A673 (cell line): ENCODE results near the gene ATP8B2. TPM values are rescaled to one million over a fixed set of nuclear protein-coding genes. Genes with fewer than 3 reads are reported as not detected.

ENCODE experiments used
- BruUV-seq: library from RNA; stranded (reverse); fragments of 400-500 nt; replicated peaks from 2 replicates; lab custom pipeline; 2021; lab: Mats Ljungman, UMichigan
- CTCF ChIA-PET: fragments of 300-600 bp; sonication (Branson Sonifier 250); formaldehyde crosslinking; loops from one replicate; lab custom pipeline; 2022; ENCODE audit warnings: antibody characterized with exemption; lab: Charles Lee
- POLR2A ChIA-PET: fragments of 300-600 bp; sonication (Branson Sonifier 250); formaldehyde crosslinking; loops from one replicate; lab custom pipeline; 2022; ENCODE audit warnings: antibody characterized with exemption; ENCODE audit not compliant: low non-redundant PET; lab: Charles Lee
- DNase-seq: peaks from one replicate; pipeline ENCODE4 v3.0.0-alpha.2; 2015; ENCODE audit warnings: low spot score
- H3K27ac ChIP-seq: fragments of 200-600 bp; sonication (generic); 2 replicates; pipeline ENCODE4 v1.5.1; 2016; ENCODE audit warnings: mixed run types, low read depth, mild to moderate bottlenecking, mixed read lengths, antibody characterized with exemption, low read length; ENCODE audit not compliant: poor library complexity, severe bottlenecking
- H3K27me3 ChIP-seq: fragments of 200-600 bp; sonication (generic); replicated peaks from 2 replicates; pipeline ENCODE4 v1.6.1; 2017; ENCODE audit warnings: mixed run types, low read depth, mild to moderate bottlenecking, mixed read lengths, antibody characterized with exemption, low read length; ENCODE audit not compliant: insufficient read depth, poor library complexity
- H3K36me3 ChIP-seq: fragments of 200-600 bp; sonication (generic); 2 replicates; pipeline ENCODE4 v1.6.1; 2016; ENCODE audit warnings: mixed run types, mild to moderate bottlenecking, mixed read lengths, antibody characterized with exemption, low read length; ENCODE audit not compliant: insufficient read depth, poor library complexity, severe bottlenecking
- H3K4me1 ChIP-seq: fragments of 200-600 bp; sonication (generic); 2 replicates; pipeline ENCODE4 v1.6.1; 2017; ENCODE audit warnings: mixed run types, mild to moderate bottlenecking, mixed read lengths, antibody characterized with exemption, low read length; ENCODE audit not compliant: insufficient read depth, poor library complexity, severe bottlenecking
- H3K4me3 ChIP-seq: fragments of 200-600 bp; sonication (generic); 2 replicates; pipeline ENCODE4 v1.5.1; 2016; ENCODE audit warnings: low read depth, mixed run types, mild to moderate bottlenecking, mixed read lengths, low read length; ENCODE audit not compliant: poor library complexity, severe bottlenecking
- H3K9me3 ChIP-seq: fragments of 200-600 bp; sonication (generic); 2 replicates; pipeline ENCODE4 v1.6.1; 2016; ENCODE audit warnings: mixed run types, low read depth, mild to moderate bottlenecking, mixed read lengths, antibody characterized with exemption, low read length; ENCODE audit not compliant: poor library complexity, severe bottlenecking
- EZH2 ChIP-seq: fragments of 200-600 bp; sonication (generic); IDR thresholded peaks from 2 replicates; pipeline ENCODE4 v1.6.1; 2017; ENCODE audit warnings: borderline replicate concordance, low read depth, mild to moderate bottlenecking, mixed read lengths, antibody characterized with exemption, low read length; ENCODE audit not compliant: poor library complexity, severe bottlenecking
- intact Hi-C: fragments of 100-400 bp; cut with micrococcal nuclease; formaldehyde crosslinking; loops from one replicate; pipeline ENCODE4 v1.10.0; 2022; ENCODE audit not compliant: unreplicated experiment
- total RNA-seq: library from RNA; stranded (reverse); gene quantifications from 2 replicates; pipeline ENCODE4 v1.2.3, GENCODE V29; 2021
- TF ChIP-seq, protein P1 (sequence below): fragments of 300-800, 200-600 bp; sonication (generic); conservative IDR thresholded peaks from 2 replicates; pipeline ENCODE4 v1.5.1; 2017; ENCODE audit warnings: low read depth, mild to moderate bottlenecking, antibody characterized with exemption, low read length, moderate library complexity, mixed read lengths

ATP8B2 gene
- total RNA-seq, 1 experiment from 2014 or later, result 29.1 TPM

- TF ChIP-seq EZH2, result no peak
- TF ChIP-seq, protein P1, sequence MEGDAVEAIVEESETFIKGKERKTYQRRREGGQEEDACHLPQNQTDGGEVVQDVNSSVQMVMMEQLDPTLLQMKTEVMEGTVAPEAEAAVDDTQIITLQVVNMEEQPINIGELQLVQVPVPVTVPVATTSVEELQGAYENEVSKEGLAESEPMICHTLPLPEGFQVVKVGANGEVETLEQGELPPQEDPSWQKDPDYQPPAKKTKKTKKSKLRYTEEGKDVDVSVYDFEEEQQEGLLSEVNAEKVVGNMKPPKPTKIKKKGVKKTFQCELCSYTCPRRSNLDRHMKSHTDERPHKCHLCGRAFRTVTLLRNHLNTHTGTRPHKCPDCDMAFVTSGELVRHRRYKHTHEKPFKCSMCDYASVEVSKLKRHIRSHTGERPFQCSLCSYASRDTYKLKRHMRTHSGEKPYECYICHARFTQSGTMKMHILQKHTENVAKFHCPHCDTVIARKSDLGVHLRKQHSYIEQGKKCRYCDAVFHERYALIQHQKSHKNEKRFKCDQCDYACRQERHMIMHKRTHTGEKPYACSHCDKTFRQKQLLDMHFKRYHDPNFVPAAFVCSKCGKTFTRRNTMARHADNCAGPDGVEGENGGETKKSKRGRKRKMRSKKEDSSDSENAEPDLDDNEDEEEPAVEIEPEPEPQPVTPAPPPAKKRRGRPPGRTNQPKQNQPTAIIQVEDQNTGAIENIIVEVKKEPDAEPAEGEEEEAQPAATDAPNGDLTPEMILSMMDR, result no peak
- Histone ChIP-seq H3K4me1 (no peaks in the 10 kb centered on the region), H3K27me3 (no peaks in the 10 kb centered on the region), H3K9me3 (no peaks in the 10 kb centered on the region), H3K36me3 (no peaks in the 10 kb centered on the region), H3K4me3 (no peak overlapping the region), H3K27ac (no peak overlapping the region)
- no peak for DNase-seq
- intact Hi-C loops, result no loop called here
- BruUV-seq, result no TSS peak
- ChIA-PET CTCF (no interaction called here), POLR2A (no interaction called here)
These were observed 72.8 kb downstream of the ATP8B2 start for GRCh38 chr1:154398141-154398540.

- Histone ChIP-seq H3K9me3 (no peaks in the 10 kb centered on the region), H3K36me3 (no peaks in the 10 kb centered on the region), H3K4me1 (no peaks in the 10 kb centered on the region), H3K4me3 (no peak overlapping the region), H3K27me3 (no peaks in the 10 kb centered on the region), H3K27ac (no peak overlapping the region)
- no TSS peak for BruUV-seq
- ChIA-PET CTCF (no interaction called here), POLR2A (no interaction called here)
- no peak for DNase-seq
- intact Hi-C loops, result no loop called here
- TF ChIP-seq, protein P1, result no peak
- no peak for TF ChIP-seq EZH2
These were observed 73.4 kb downstream of the ATP8B2 start for GRCh38 chr1:154398678-154399077.

GRCh38 chr1:154400381-154400801 is 75.1 kb downstream of the ATP8B2 start:
- no peaks in the 10 kb centered on the region for H3K9me3 ChIP-seq
- no peak for DNase-seq
- no peak overlapping the region for H3K4me3 ChIP-seq
- peaks cover 6% of the 10 kb centered on the region for H3K27me3 ChIP-seq
- ChIA-PET CTCF (no interaction called here), POLR2A (no interaction called here)
- no peaks in the 10 kb centered on the region for H3K36me3 ChIP-seq
- no peak overlapping the region for H3K27ac ChIP-seq
- BruUV-seq, result no TSS peak
- peaks cover 5% of the 10 kb centered on the region for H3K4me1 ChIP-seq
- intact Hi-C loops, result no loop called here
- TF ChIP-seq, protein P1, result no peak
- no peak for TF ChIP-seq EZH2

Other genes with a start within 250 kb of the ATP8B2 start
- gene NUP210L, start 170.5 kb upstream of the ATP8B2 start, total RNA-seq, result 0.04 and 0.09 TPM in 2 replicates
- gene TPM3, start 133.4 kb upstream of the ATP8B2 start, total RNA-seq, result 661 and 746 TPM in 2 replicates
- gene CFAP141, start 119.2 kb upstream of the ATP8B2 start, total RNA-seq, result not detected in 2 replicates
- 249 and 269 TPM in 2 replicates for gene UBAP2L, start 104.6 kb upstream of the ATP8B2 start, total RNA-seq
- 129 and 134 TPM in 2 replicates for gene HAX1, start 52.9 kb upstream of the ATP8B2 start, total RNA-seq
- gene AQP10, start 4.4 kb upstream of the ATP8B2 start, total RNA-seq, result not detected in 2 replicates
- 1.6 and 1.9 TPM in 2 replicates for gene IL6R, start 79.8 kb downstream of the ATP8B2 start, total RNA-seq
- not detected in 2 replicates for gene TDRD10, start 176.7 kb downstream of the ATP8B2 start, total RNA-seq
- gene SHE, start 176.9 kb downstream of the ATP8B2 start, total RNA-seq, result 0.04 TPM in 1 of 2 replicates, not detected in the other
- gene UBE2Q1, start 233.1 kb downstream of the ATP8B2 start, total RNA-seq, result 84.5 and 104 TPM in 2 replicates
- gene CHRNB2, start 242.3 kb downstream of the ATP8B2 start, total RNA-seq, result 3.2 and 3.5 TPM in 2 replicates